Fibroblast of lung (primary cell): ENCODE results near the gene DHPS. TPM values are rescaled to one million over a fixed set of nuclear protein-coding genes. Genes with fewer than 3 reads are reported as not detected.

Experiments
- DNase-seq, 2 donors: peaks; one replicate each; pipeline versions ENCODE4 v3.0.0 to v3.0.0-alpha.2; 2010; ENCODE audit warnings: low read depth in 2 of 2
- H2AFZ ChIP-seq: 2 replicates; pipeline ENCODE4 v1.5.1; 2012; ENCODE audit warnings: low read length, control low read depth, inconsistent platforms
- H3K27ac ChIP-seq: 2 replicates; pipeline ENCODE4 v1.5.1; 2011; ENCODE audit warnings: low read length, control low read depth; ENCODE audit not compliant: insufficient read depth
- H3K27me3 ChIP-seq: 2 replicates; pipeline ENCODE4 v1.5.1; 2011; ENCODE audit warnings: mild to moderate bottlenecking, low read length; ENCODE audit not compliant: control insufficient read depth, insufficient read depth
- H3K36me3 ChIP-seq: 2 replicates; pipeline ENCODE4 v1.5.1; 2011; ENCODE audit warnings: low read length; ENCODE audit not compliant: control insufficient read depth, insufficient read depth
- H3K4me1 ChIP-seq: 2 replicates; pipeline ENCODE4 v1.5.1; 2011; ENCODE audit warnings: low read length; ENCODE audit not compliant: control insufficient read depth, insufficient read depth; ENCODE audit errors: extremely low read depth
- H3K4me2 ChIP-seq: 2 replicates; pipeline ENCODE4 v1.5.1; 2011; ENCODE audit warnings: low read length, control low read depth; ENCODE audit not compliant: insufficient read depth; ENCODE audit errors: extremely low read depth
- H3K4me3 ChIP-seq, 4 experiments: fragments of 200-600 bp in 1 of 4; sonication (generic) in 1 of 4; replicated peaks in 1 of 4; 2 replicates each; pipeline ENCODE4 v1.5.1; 2011 to 2016; ENCODE audit warnings: low read length in 4 of 4, low read depth in 3 of 4, mild to moderate bottlenecking in 3 of 4, control low read depth in 2 of 4, inconsistent platforms in 1 of 4, mixed read lengths in 1 of 4; ENCODE audit not compliant: insufficient read depth in 1 of 4; ENCODE audit errors: control extremely low read depth in 1 of 4
- H3K79me2 ChIP-seq: 2 replicates; pipeline ENCODE4 v1.5.1; 2012; ENCODE audit warnings: mild to moderate bottlenecking, low read length, inconsistent platforms; ENCODE audit not compliant: control insufficient read depth, insufficient read depth
- H3K9ac ChIP-seq: 2 replicates; pipeline ENCODE4 v1.5.1; 2011; ENCODE audit warnings: mild to moderate bottlenecking, low read length, control low read depth; ENCODE audit not compliant: insufficient read depth
- H3K9me3 ChIP-seq: 2 replicates; pipeline ENCODE4 v1.5.1; 2012; ENCODE audit warnings: low read depth, low read length; ENCODE audit not compliant: control insufficient read depth, insufficient read depth
- H4K20me1 ChIP-seq: 2 replicates; pipeline ENCODE4 v1.5.1; 2011; ENCODE audit warnings: low read length; ENCODE audit not compliant: control insufficient read depth, insufficient read depth; ENCODE audit errors: extremely low read depth
- EZH2 ChIP-seq: IDR thresholded peaks from 2 replicates; pipeline ENCODE4 v1.5.1; 2012; ENCODE audit warnings: low read length, control low read depth, mild to moderate bottlenecking; ENCODE audit errors: missing control alignments
- polyA plus RNA-seq, 2 donors: library from polyadenylated mRNA; depleted of rRNA in 1 of 2; stranded (reverse) in 1 of 2; unstranded in 1 of 2; fragments of >200 nt; gene quantifications; 2 replicates each; pipeline ENCODE4 v1.2.1, GENCODE V29; 2011 to 2012; ENCODE audit warnings: missing spikeins in 1 of 2
- total RNA-seq: library from RNA; depleted of rRNA; stranded (reverse); fragments of >200 nt; gene quantifications from 2 replicates; pipeline ENCODE4 v1.2.1, GENCODE V29; 2014
- TF ChIP-seq, protein P1 (sequence below), 2 donors: IDR thresholded peaks in 1 of 2; conservative IDR thresholded peaks in 1 of 2; 1 replicate in 1 of 2; 2 replicates in 1 of 2; pipeline ENCODE4 v1.5.1; 2011 to 2012; ENCODE audit warnings: low read length in 2 of 2, control low read depth in 1 of 2, inconsistent platforms in 1 of 2, low read depth in 1 of 2, mild to moderate bottlenecking in 1 of 2

DHPS gene
- total and polyA plus RNA-seq, 2 donors (not counting 1 experiment from before 2014, with no cell fraction given) = 43.2 to 60.4 TPM

DNA sequence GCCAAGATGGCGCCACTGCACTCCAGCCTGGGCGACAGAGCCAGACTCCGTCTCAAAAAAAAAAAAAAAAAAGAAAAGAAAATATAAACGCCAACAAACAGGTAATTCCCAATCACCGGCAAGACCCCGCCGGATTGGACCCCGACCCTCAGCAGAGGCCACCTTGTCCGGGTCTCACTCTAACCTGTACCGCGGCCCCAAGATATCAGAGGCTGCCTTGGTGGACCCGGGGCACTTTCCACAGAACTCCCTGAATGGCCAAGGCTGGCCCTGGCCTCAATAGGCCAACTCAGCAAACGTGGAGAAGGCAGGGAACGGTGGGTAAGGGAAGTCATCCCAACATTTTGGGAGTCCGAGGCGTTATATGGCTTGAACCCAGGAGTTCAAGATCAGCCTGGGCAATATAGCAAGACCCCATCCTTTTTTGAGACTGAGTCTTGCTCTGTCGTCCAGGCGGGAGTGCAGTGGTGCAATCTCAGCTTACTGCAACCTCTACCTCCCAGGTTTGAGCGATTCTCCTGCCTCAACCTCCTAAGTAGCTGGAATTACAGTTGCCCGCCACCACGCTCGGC lies 43.0 kb downstream of the DHPS start:
- no peaks in the 10 kb centered on the region for H3K27me3 ChIP-seq
- H3K9ac ChIP-seq = no peak overlapping the region
- no peaks in the 10 kb centered on the region for H4K20me1 ChIP-seq
- no peaks in the 10 kb centered on the region for H3K79me2 ChIP-seq
- no peaks in the 10 kb centered on the region for H3K4me1 ChIP-seq
- no peak overlapping the region for H2AFZ ChIP-seq
- DNase-seq = no peak
- no peaks in the 10 kb centered on the region for H3K36me3 ChIP-seq
- H3K4me3 ChIP-seq = no peak overlapping the region
- H3K4me2 ChIP-seq = no peak overlapping the region
- no peaks in the 10 kb centered on the region for H3K9me3 ChIP-seq
- TF ChIP-seq, protein P1, sequence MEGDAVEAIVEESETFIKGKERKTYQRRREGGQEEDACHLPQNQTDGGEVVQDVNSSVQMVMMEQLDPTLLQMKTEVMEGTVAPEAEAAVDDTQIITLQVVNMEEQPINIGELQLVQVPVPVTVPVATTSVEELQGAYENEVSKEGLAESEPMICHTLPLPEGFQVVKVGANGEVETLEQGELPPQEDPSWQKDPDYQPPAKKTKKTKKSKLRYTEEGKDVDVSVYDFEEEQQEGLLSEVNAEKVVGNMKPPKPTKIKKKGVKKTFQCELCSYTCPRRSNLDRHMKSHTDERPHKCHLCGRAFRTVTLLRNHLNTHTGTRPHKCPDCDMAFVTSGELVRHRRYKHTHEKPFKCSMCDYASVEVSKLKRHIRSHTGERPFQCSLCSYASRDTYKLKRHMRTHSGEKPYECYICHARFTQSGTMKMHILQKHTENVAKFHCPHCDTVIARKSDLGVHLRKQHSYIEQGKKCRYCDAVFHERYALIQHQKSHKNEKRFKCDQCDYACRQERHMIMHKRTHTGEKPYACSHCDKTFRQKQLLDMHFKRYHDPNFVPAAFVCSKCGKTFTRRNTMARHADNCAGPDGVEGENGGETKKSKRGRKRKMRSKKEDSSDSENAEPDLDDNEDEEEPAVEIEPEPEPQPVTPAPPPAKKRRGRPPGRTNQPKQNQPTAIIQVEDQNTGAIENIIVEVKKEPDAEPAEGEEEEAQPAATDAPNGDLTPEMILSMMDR (conservative IDR thresholded peaks at IDR 0.05 in 1 of 2, IDR thresholded peaks at IDR 0.05 in 1 of 2; ENCODE audit: low read depth in 1 of 2, low read length in 2 of 2) = no peak
- TF ChIP-seq EZH2 = no peak
- no peak overlapping the region for H3K27ac ChIP-seq

DNA sequence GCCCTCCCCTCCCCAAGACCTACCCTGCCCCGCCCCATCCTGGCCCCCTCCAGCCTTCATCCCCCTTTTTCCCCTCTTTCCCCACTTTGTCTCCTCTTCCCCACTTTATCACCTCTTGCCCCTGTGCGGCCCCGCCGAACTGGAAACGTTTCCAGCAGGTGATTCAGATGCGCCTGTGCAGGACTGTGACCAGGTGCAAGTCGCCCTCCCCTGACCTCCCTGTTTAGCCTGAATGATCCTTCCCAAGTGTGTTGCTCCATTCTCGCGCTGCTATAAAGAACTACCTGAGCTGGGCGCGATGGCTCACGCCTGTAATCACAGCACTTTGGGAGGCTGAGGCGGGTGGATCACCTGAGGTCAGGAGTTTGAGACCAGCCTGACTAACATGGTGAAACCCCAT lies 45.0 kb downstream of the DHPS start:
- H3K36me3 ChIP-seq = no peaks in the 10 kb centered on the region
- H4K20me1 ChIP-seq = no peaks in the 10 kb centered on the region
- H3K4me2 ChIP-seq = no peak overlapping the region
- H3K9ac ChIP-seq = no peak overlapping the region
- H3K79me2 ChIP-seq = no peaks in the 10 kb centered on the region
- no peaks in the 10 kb centered on the region for H3K4me1 ChIP-seq
- no peak overlapping the region for H3K27ac ChIP-seq
- H3K27me3 ChIP-seq = no peaks in the 10 kb centered on the region
- DNase-seq = no peak
- TF ChIP-seq EZH2 = no peak
- TF ChIP-seq, protein P1 (conservative IDR thresholded peaks at IDR 0.05 in 1 of 2, IDR thresholded peaks at IDR 0.05 in 1 of 2; ENCODE audit: low read depth in 1 of 2, low read length in 2 of 2) = no peak
- H3K9me3 ChIP-seq = no peaks in the 10 kb centered on the region
- H2AFZ ChIP-seq = no peak overlapping the region
- H3K4me3 ChIP-seq = no peak overlapping the region

DNA sequence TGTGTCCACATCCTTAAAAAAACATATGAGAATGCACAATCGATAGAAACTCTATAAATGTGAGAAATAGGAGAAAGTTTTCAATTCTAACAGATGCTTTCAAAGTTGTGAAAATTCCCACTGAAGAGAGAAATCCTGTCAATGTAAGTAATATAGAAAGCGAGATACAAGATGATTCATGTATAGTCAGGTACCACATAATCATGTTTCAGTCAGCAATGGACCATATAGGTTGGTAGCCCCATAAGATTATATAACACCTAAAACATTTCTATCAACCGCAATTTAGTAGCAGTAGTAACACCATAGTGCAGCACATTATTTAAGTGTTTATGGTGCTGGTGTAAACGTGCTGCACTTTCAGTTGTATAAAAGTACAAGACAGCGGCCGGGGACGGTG lies 52.5 kb downstream of the DHPS start:
- no peaks in the 10 kb centered on the region for H3K27me3 ChIP-seq
- no peak for TF ChIP-seq EZH2
- TF ChIP-seq, protein P1 (conservative IDR thresholded peaks at IDR 0.05 in 1 of 2, IDR thresholded peaks at IDR 0.05 in 1 of 2; ENCODE audit: low read depth in 1 of 2, low read length in 2 of 2) = no peak
- H3K4me3 ChIP-seq = no peak overlapping the region
- no peak overlapping the region for H3K9ac ChIP-seq
- H2AFZ ChIP-seq = no peak overlapping the region
- H3K79me2 ChIP-seq = no peaks in the 10 kb centered on the region
- H3K36me3 ChIP-seq = peaks cover 13% of the 10 kb centered on the region
- no peak for DNase-seq
- H3K27ac ChIP-seq = no peak overlapping the region
- peaks cover 6% of the 10 kb centered on the region for H3K9me3 ChIP-seq
- H4K20me1 ChIP-seq = no peaks in the 10 kb centered on the region
- no peaks in the 10 kb centered on the region for H3K4me1 ChIP-seq
- no peak overlapping the region for H3K4me2 ChIP-seq
